ENCODE data around the gene KAT6B.
"Not testable (repeated sequence)": the region's sequence is repeated elsewhere in the genome, so short reads cannot be mapped to it uniquely, and the experiment has no call there.

The KAT6B gene

GRCh38 chr10:75037171-75038153, 211.1 kb downstream of the KAT6B start:
- DNase-seq (ENCODE audit: low read depth), result no peak

- DNase-seq (ENCODE audit: low read depth), result no peak
Measured at GRCh38 chr10:75038335-75038734, 211.9 kb downstream of the KAT6B start.

DNA sequence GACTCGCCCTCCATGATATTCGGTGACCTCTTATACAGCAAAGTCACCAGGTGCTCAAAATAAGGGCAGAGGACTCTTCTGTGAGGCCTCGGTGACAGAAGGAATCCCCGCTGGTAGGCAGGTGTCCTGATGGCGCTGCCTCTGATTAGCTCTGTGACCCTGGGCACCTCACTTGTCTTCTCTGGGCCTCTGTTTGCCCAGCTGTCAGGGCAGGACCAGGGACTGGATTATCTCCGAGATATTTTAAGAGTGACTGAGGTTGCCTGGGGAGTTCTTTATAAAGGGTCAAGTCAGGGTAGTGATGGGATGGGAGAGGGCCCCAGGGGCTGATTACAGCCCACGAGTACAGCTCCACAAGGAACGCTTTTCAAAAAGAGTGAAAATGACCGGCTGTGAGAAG, 214.2 kb downstream of the KAT6B start:
- no peak for DNase-seq (ENCODE audit: low read depth)

- DNase-seq (ENCODE audit: low read depth), result peak; percentile 24
Measured at GRCh38 chr10:75042292-75042974, 216.0 kb downstream of the KAT6B start.

DNA sequence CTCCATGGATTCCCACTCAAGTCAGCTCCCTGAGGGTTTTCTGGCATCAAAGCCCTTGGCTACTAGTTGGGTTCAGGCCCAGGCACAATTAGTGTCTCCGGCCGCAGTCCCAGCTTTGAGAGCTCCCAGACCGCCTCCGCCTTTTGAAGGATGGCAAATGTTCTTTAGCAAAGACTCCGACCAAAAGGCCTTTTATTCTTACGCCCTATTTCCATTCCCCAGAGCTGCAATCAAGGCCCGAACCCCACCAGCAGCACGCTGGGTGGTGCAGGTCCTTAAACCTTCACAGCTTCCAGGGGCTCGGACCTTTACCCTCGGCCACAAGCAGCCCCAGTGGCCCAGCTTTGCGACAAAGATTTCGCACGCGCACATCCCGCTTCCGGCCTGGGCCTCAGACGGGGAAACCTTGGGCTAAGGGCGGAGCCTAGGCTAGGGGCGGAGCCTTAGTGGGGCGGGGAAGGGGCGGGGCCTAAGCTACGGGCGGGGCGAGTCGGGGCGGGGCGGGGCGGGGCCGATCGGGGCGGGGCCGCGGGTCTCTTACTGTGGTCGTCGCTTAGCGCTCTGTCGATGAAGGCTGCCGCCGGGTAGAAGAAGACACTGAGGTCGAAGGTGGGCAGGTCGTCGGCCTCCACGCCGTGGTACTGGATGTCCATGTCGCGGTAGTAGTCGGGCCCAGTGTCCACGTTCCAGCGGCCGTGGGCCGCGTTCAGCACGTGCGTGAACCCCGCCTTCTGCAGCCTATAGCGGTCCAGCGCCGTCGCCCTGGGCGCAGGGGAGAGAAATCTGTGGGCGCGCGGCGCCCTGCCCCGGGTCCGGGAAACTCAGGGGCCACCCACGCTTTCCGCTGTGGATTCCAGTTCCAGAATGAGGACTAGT, 217.1 kb downstream of the KAT6B start:
- no peak for DNase-seq (ENCODE audit: low read depth)

DNA sequence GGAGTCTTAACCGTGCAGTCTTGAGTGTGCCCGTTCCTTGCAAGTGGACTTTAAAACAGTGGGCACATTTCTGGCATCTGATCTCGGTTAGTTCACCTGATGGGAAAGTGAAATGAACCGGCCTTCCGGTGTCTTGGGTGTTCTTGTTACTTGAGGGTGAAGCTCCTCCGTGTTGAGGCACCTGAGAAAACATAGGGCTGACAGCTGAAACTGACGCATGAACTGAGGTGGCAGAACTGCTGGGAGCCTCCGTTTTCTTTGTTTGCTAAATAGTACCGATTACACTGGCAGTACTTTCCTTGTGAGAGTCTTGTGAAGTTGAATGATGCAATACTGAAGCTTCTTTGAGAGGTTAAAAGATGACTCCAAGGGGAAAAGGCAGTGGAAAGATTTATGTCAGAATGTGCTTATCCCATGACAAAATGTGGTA, 222.3 kb downstream of the KAT6B start:
- no peak for DNase-seq (ENCODE audit: low read depth)

DNA sequence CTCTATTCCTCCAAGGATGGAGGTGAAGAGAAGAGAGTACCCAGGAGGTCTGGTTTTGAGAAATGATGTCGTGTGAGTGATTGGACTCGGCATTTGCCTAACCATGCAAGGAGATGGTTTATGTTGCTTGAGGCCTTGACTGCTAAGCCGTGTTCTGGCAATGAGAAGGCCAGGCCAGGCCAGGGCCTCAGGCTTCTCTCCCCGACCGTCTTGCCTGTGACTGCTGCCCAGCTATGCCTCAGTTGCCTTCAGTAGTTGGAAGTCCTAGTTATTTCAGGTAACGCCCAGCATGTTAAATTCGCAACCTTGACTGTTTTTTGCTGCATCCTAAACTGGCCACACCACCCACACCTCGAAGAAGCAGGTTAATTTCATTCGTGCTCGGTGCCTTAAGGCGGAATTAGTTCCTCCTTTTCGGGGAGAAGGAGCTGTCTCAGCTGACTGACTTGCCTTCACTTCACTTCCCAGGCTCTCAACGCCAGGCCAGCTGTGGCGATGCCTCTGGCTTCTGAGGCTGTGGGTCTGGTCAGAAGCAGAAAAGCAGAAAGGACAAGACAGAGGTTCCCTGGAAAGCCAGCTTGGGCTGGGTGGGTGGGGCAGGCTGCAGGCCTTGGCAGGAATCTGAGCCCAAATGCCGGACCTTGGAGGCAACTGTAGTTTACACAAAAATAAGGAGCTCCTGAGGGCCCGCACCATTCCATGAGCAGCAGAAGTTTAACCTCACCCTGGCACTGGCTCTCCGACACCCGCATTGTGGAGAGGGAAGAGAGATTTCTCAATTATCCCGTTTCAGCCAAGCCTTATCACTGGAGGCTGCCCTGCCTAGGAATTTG, 223.1 kb downstream of the KAT6B start:
- DNase-seq (ENCODE audit: low read depth), result no peak

- DNase-seq (ENCODE audit: low read depth), result no peak
Measured at GRCh38 chr10:75050149-75050919, 223.9 kb downstream of the KAT6B start.

DNA sequence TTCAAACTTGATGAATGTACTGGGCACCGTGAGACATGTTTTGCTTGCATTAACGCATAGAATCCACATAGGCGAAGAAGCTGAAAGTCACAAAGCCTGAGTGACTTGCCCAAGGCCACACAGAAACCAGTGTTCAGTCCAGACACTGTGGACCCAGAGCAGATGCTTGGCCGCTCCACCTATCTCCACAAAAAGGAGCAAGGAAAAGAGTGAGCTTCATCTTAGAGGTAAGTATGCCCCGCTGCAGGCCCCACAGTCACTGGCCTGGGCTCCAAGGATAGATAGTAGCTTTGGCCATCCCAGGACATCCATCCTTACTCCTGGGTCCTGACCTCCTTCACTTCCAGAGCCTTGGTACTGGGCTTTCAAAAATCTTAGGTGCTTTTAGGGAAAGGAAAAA, 224.9 kb downstream of the KAT6B start:
- DNase-seq (ENCODE audit: low read depth), result no peak

- not testable (repeated sequence) for DNase-seq (ENCODE audit: low read depth)
Measured at GRCh38 chr10:75055896-75056406, 229.6 kb downstream of the KAT6B start.

DNA sequence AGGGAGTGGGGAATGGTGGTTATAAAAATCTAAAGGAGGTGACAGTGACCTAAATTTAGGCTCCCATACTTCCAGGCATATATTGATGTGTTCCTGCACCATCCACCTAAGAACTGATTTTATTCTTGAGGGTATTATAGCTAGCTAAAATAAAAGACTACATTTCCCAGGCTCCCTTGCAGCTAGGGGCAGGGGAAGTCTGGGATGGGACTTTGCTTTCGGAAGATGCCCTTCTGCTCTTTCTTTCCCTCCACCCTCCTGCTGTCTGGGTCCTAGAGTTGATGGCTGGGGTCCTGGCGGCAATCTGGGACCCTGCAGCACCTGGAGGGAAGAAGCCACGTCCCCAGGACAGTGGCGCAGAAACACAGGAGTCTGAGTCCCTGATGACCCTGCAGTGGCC, 231.3 kb downstream of the KAT6B start:
- DNase-seq (ENCODE audit: low read depth), result no peak

- DNase-seq (ENCODE audit: low read depth), result no peak
Measured at GRCh38 chr10:75058161-75058560, 231.8 kb downstream of the KAT6B start.

- DNase-seq (ENCODE audit: low read depth), result no peak
Measured at GRCh38 chr10:75061709-75062505, 235.5 kb downstream of the KAT6B start.

GRCh38 chr10:75062506-75063299, 236.3 kb downstream of the KAT6B start:
- no peak for DNase-seq (ENCODE audit: low read depth)

GRCh38 chr10:75063461-75064230, 237.2 kb downstream of the KAT6B start:
- no peak for DNase-seq (ENCODE audit: low read depth)

DNA sequence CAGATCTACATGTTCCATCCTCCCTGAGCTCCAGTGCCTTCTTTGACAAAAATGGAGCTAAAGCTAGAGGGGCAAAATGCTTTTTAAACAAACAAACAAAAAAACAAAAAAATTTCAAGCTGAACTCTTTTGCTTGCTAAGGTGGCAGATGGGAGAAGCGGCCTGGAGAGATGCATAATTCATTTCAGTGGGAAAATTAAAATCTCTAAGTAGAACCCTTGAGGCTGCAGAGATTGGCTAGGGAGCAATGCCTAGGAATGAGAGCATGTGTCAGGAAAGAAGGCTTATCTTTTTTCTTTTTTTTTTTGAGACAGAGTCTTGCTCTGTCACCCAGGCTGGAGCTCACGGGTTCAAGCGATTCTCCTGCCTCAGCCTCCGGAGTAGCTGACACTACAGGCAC, 238.7 kb downstream of the KAT6B start:
- DNase-seq (ENCODE audit: low read depth), result no peak

- DNase-seq (ENCODE audit: low read depth), result no peak
Measured at GRCh38 chr10:75066271-75066670, 239.9 kb downstream of the KAT6B start.

- no peak for DNase-seq (ENCODE audit: low read depth)
Measured at GRCh38 chr10:75067272-75067671, 240.9 kb downstream of the KAT6B start.

Data from HS-5 (cell line).